Sigmoid colon (tissue), 7 donors: ENCODE measurements around the gene EML4. TPM values are rescaled to one million over a fixed set of nuclear protein-coding genes. Genes with fewer than 3 reads are reported as not detected.
A peak's percentile ranks its signal among the peaks of the same experiment; 100 is the strongest.
"Not testable (repeated sequence)": the region's sequence is repeated elsewhere in the genome, so short reads cannot be mapped to it uniquely, and the experiment has no call there.

ENCODE experiments used
- DNase-seq: peaks from one replicate; pipeline ENCODE4 v3.0.0-alpha.2; 2019
- H3K27ac ChIP-seq, 4 donors: fragments of 200-600 bp; sonication (generic); one replicate each; pipeline ENCODE4 v1.5.1; 2016 to 2019; ENCODE audit warnings: mild to moderate bottlenecking in 1 of 4
- H3K27me3 ChIP-seq, 3 donors: fragments of 200-600 bp; sonication (generic); one replicate each; pipeline ENCODE4 v1.5.1; 2019; ENCODE audit warnings: mild to moderate bottlenecking in 1 of 3
- H3K36me3 ChIP-seq, 4 donors: fragments of 200-600 bp; sonication (generic); one replicate each; pipeline ENCODE4 v1.5.1; 2016 to 2019
- H3K4me1 ChIP-seq, 4 donors: fragments of 200-600 bp; sonication (generic); one replicate each; pipeline ENCODE4 v1.5.1; 2017 to 2019
- H3K4me3 ChIP-seq, 4 donors: fragments of 200-600 bp; sonication (generic); one replicate each; pipeline ENCODE4 v1.5.1; 2017 to 2019; ENCODE audit warnings: mild to moderate bottlenecking in 2 of 4, moderate library complexity in 1 of 4
- H3K9me3 ChIP-seq, 4 donors: fragments of 200-600 bp in 3 of 4; sonication (generic) in 3 of 4; one replicate each; pipeline versions ENCODE4 v1.5.1 to v1.6.1; 2013 to 2019
- EP300 ChIP-seq, 4 donors: sonication (generic); formaldehyde crosslinking; IDR thresholded peaks; one replicate each; pipeline ENCODE4 v1.6.1; 2017; ENCODE audit warnings: antibody characterized with exemption in 4 of 4
- POLR2A ChIP-seq, 2 donors: fragments of 450-650 bp; IDR thresholded peaks; one replicate each; pipeline ENCODE4 v1.6.1; 2016; ENCODE audit warnings: antibody characterized with exemption in 2 of 2, mild to moderate bottlenecking in 2 of 2, moderate library complexity in 2 of 2
- POLR2AphosphoS5 ChIP-seq, 4 donors: sonication (generic); formaldehyde crosslinking; IDR thresholded peaks; one replicate each; pipeline ENCODE4 v1.6.1; 2017; ENCODE audit warnings: antibody characterized with exemption in 4 of 4
- WGBS, 2 donors: extraction: QIAGEN DNeasy Blood & Tissue Kit; methylation state at CpG; one replicate each; pipeline ENCODE4 v1.1.7; 2013; 5-methylcytosine and 5-hydroxymethylcytosine counted together
- intact Hi-C: fragments of 100-400 bp; cut with DNase I; formaldehyde crosslinking; loops from one replicate; pipeline ENCODE4 v1.15.1; 2023
- polyA plus RNA-seq, 3 donors: library from polyadenylated mRNA; stranded (reverse); fragments of 200-250 nt; gene quantifications; one replicate each; pipeline ENCODE4 v1.2.3, GENCODE V29; 2013
- total RNA-seq, 4 donors: library from RNA; depleted of rRNA; stranded (reverse); fragments of >200 nt; gene quantifications; one replicate each; pipeline ENCODE4 v1.1.0, GENCODE V29; 2016
- TF ChIP-seq, protein P1 (sequence below), 4 experiments: fragments of 450-650 bp in 3 of 4; fragments of 200-600 bp in 1 of 4; IDR thresholded peaks; one replicate each; pipeline ENCODE4 v1.5.1; 2016 to 2019; ENCODE audit warnings: antibody characterized with exemption in 4 of 4, mild to moderate bottlenecking in 3 of 4, moderate library complexity in 2 of 4
- donor health status: healthy with polysubstance abuse.
- donor health status: Bipolar disorder and iron deficiency.
- donor health status: healthy.

Gene EML4
- total and polyA plus RNA-seq, 7 donors, result 16.1 to 27.8 (median 17.8) TPM

DNA sequence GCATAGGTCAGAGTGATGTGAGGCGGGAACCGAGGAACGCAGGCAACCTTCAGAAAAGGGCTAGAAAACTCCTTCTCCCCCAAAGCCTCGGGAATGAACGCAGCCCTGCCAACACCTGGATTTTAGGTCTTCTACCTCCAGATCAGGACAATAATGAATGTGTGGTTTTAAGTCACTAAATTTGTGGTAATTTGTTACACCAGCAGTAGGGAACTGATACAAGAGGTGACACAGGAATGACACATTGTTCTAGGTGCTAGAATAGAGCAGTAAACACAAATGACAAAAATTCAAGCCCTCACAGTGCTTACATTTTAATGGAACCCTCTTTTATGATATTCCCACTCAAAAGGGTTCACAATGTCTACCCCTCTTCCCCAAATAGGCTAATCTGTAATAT, 39.2 kb upstream of the EML4 start:
- Histone ChIP-seq H3K27me3 (no peaks in the 10 kb centered on the region), H3K9me3 (no peaks in the 10 kb centered on the region), H3K4me3 (no peak overlapping the region), H3K4me1 (peaks cover 0 to 54% (median 48%) of the 10 kb centered on the region in 4 donors), H3K36me3 (no peaks in the 10 kb centered on the region), H3K27ac (no peak overlapping the region)
- TF ChIP-seq POLR2AphosphoS5 (IDR thresholded peaks at IDR 0.05) (no peak), POLR2A (IDR thresholded peaks at IDR 0.05) (no peak), EP300 (IDR thresholded peaks at IDR 0.05) (no peak)
- TF ChIP-seq, protein P1, sequence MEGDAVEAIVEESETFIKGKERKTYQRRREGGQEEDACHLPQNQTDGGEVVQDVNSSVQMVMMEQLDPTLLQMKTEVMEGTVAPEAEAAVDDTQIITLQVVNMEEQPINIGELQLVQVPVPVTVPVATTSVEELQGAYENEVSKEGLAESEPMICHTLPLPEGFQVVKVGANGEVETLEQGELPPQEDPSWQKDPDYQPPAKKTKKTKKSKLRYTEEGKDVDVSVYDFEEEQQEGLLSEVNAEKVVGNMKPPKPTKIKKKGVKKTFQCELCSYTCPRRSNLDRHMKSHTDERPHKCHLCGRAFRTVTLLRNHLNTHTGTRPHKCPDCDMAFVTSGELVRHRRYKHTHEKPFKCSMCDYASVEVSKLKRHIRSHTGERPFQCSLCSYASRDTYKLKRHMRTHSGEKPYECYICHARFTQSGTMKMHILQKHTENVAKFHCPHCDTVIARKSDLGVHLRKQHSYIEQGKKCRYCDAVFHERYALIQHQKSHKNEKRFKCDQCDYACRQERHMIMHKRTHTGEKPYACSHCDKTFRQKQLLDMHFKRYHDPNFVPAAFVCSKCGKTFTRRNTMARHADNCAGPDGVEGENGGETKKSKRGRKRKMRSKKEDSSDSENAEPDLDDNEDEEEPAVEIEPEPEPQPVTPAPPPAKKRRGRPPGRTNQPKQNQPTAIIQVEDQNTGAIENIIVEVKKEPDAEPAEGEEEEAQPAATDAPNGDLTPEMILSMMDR (IDR thresholded peaks at IDR 0.05), result no peak
- intact Hi-C loops, result loop anchor here (2.0 kb wide), 1 partner anchor 13 kb away; no protein-coding TSS in a partner anchor
- 93 to 97% methylated on average over 5 of the region's 5 CpGs for WGBS, 2 donors
- DNase-seq, result no peak

DNA sequence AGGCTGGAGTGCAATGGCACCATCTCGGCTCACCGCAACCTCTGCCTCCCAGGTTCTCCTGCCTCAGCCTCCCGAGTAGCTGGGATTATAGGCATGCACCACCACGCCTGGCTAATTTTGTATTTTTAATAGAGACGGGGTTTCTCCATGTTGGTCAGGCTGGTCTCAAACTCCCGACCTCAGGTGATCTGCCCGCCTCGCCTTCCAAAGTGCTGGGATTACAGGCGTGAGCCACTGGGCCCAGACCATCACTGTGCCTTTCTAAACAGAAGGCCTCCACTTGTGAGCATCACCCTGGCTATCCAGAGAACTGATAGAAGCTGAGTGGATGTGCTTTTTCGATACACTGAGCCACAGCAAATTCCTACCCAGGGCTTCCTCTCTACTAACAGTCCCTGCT, 38.3 kb upstream of the EML4 start:
- H3K27me3 ChIP-seq, DNase-seq, H3K4me3 ChIP-seq, intact Hi-C loops, H3K9me3 ChIP-seq, H3K36me3 ChIP-seq: not testable (repeated sequence)
- WGBS, 2 donors, result 96 to 97% methylated on average over 10 of the region's 10 CpGs
- Histone ChIP-seq H3K4me1 (peaks cover 0 to 54% (median 48%) of the 10 kb centered on the region in 4 donors), H3K27ac (peak overlapping the region in 2 of 4 donors; percentile 27 to 84)

DNA sequence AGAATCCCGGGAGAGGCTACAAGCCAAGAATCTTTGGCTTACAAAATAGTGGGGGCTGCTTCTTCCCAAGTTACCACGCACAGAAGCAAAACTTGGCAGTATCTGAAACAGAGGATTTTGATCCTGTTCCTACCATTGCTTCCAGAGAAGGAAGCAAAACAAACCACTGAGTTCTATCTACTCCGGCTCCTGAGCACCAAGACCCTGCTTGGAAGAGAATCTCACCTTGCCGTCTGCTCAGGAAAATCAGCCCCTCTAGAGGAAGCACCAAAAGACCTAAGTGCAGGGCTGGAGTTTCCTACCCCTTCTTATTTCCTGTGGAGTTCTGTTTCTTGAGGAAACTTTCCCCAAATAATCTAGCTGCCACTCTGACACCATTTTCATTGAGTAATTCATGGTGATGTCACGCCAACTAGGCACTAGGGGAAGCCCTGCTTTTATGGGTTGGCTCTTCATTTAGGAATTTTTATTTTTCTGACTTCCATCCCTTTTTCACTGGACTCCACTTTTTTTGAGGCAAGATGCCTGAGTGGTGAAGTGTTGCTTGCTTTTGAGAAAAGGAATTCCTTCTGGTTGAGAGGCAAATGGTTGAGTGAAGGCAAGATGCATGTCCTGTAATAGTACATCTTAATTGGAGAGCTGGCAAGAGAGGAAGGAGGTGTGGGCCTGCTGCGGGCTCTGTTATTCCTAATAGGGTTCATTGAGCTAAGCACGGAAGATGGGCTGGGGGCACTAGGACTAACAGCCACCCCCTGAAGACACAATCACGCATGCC, 36.8 kb upstream of the EML4 start:
- peak overlapping the region; percentile 79 to 89 (median 82) for H3K27ac ChIP-seq
- WGBS, 2 donors, result 55 to 69% methylated on average over 8 of the region's 8 CpGs
- peaks cover 0 to 54% (median 49%) of the 10 kb centered on the region in 4 donors for H3K4me1 ChIP-seq
- TF ChIP-seq POLR2AphosphoS5 (IDR thresholded peaks at IDR 0.05), result peak in 1 of 4 donors; percentile 4
- TF ChIP-seq, protein P1 (IDR thresholded peaks at IDR 0.05), result no peak
- intact Hi-C loops, result loop anchor here (2.0 kb wide), 1 partner anchor 36 kb away; the partner anchor contains the start of gene EML4
- H3K27me3 ChIP-seq, result no peaks in the 10 kb centered on the region
- DNase-seq, result no peak
- no peaks in the 10 kb centered on the region for H3K9me3 ChIP-seq
- peak overlapping the region in 3 of 4 donors; percentile 20 to 29 (median 28) for H3K4me3 ChIP-seq
- H3K36me3 ChIP-seq, result no peaks in the 10 kb centered on the region

DNA sequence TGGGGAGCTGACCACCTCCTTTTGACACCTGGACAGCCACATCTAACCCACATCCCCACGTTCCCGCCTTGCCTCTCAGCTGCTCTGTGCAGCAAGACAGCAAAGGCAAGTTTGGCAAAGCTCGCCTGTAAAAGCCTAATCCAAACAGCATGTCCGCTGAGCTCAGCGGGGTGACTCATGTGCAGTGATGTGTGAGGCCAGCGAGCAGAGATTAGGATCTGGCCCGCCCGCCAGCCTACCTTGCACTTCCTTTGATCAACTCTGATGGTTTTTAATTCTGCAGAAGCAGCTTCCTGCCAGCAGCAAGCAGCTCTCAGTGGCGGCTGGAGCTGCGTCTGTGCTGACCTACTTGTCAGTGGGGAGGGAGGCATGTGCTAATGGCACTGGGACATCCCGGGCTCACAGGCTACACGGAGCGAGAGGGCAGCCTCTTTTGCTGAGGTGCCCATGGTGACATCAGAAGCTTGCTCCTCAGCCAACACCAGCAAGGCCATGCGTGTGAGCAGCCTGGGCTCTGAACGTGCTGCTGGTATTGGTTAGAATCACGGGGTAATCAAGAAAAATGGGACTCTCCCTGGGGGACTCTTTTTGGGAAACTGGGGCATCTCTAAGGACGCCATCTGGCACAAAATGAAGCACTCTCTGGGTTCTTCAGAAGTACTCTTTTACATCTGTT, 36.0 kb upstream of the EML4 start:
- intact Hi-C loops, result loop anchor here (2.0 kb wide), 1 partner anchor 36 kb away; the partner anchor contains the start of gene EML4
- H3K4me1 ChIP-seq, result peaks cover 0 to 54% (median 48%) of the 10 kb centered on the region in 4 donors
- peak overlapping the region; percentile 79 to 89 (median 82) for H3K27ac ChIP-seq
- no peaks in the 10 kb centered on the region for H3K9me3 ChIP-seq
- no peaks in the 10 kb centered on the region for H3K36me3 ChIP-seq
- peak overlapping the region in 3 of 4 donors; percentile 20 to 29 (median 28) for H3K4me3 ChIP-seq
- DNase-seq, result peak; percentile 96
- H3K27me3 ChIP-seq, result no peaks in the 10 kb centered on the region
- 7% methylated on average over 17 of the region's 17 CpGs for WGBS, 2 donors
- no peak for TF ChIP-seq POLR2A (IDR thresholded peaks at IDR 0.05)
- peak in 1 of 4 donors; percentile 35 for TF ChIP-seq EP300 (IDR thresholded peaks at IDR 0.05)
- TF ChIP-seq, protein P1 (IDR thresholded peaks at IDR 0.05), result no peak
- TF ChIP-seq POLR2AphosphoS5 (IDR thresholded peaks at IDR 0.05), result peak; percentile 37 to 68 (median 65)

DNA sequence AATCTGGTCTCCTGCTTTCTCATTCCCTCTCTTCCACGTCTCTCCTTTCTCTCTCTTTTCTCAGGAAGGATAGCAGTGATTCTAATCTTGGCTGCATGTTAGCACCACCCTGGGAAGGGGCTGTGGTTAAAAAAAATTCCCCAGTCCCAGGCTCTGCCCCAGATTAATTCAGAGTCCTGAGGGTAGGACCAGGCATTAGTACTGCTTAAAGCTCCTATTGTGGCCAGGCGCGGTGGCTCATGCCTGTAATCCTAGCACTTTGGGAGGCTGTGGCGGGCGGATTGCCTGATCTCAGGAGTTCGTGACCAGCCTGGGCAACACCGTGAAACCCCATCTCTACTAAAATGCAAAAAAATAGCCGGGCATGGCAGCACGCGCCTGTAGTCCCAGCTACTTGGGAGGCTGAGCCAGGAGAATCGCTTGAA, 35.4 kb upstream of the EML4 start:
- intact Hi-C loops, result loop anchor here (2.0 kb wide), 1 partner anchor 35 kb away; the partner anchor contains the start of gene EML4
- no peaks in the 10 kb centered on the region for H3K27me3 ChIP-seq
- H3K9me3 ChIP-seq, result no peaks in the 10 kb centered on the region
- H3K4me3 ChIP-seq, result no peak overlapping the region
- TF ChIP-seq POLR2AphosphoS5 (IDR thresholded peaks at IDR 0.05) (no peak), EP300 (IDR thresholded peaks at IDR 0.05) (no peak), POLR2A (IDR thresholded peaks at IDR 0.05) (no peak)
- TF ChIP-seq, protein P1 (IDR thresholded peaks at IDR 0.05), result no peak
- peaks cover 0 to 54% (median 48%) of the 10 kb centered on the region in 4 donors for H3K4me1 ChIP-seq
- H3K27ac ChIP-seq, result peak overlapping the region; percentile 79 to 89 (median 82)
- WGBS, 2 donors, result 89 to 95% methylated on average over 11 of the region's 11 CpGs
- H3K36me3 ChIP-seq, result no peaks in the 10 kb centered on the region
- no peak for DNase-seq

DNA sequence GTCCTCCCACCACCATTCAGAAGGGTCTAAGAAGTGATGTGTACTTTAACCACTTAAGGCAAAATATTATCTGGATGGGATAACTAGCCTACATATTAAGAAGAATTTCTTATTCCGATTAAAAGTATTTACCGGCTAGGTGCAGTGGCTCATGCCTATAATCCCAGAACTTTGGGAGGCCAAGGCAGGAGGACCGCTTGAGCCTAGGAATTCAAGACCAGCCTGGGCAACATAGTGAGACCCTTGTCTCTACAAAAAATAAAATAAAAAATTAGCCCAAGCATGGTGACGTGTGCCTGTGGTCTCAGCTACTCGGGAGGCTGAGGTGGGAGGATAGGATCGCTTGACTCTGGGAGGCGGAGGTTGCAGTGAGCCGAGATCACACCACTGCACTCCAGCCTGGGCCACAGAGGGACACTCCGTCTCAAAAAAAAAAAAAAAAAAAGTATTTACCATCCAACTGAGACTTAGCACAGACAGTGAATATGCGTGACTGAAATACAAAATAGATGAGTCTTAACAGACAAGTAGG, 34.7 kb upstream of the EML4 start:
- H3K27ac ChIP-seq, H3K9me3 ChIP-seq, intact Hi-C loops, H3K4me3 ChIP-seq, H3K27me3 ChIP-seq, DNase-seq, H3K36me3 ChIP-seq: not testable (repeated sequence)
- WGBS, 2 donors, result 87 to 92% methylated on average over 10 of the region's 10 CpGs
- H3K4me1 ChIP-seq, result peaks cover 0 to 54% (median 47%) of the 10 kb centered on the region in 4 donors
